ENCODE results near the gene SPG7. TPM values are rescaled to one million over a fixed set of nuclear protein-coding genes. Genes with fewer than 3 reads are reported as not detected.

Gene SPG7
- total and polyA plus RNA-seq, 4 donors = 34.5 to 102 (median 49.5) TPM

- Histone ChIP-seq H3K27ac (ENCODE audit: low read depth in 1 of 2, low read length in 2 of 2) (no peak overlapping the region), H3K4me3 (ENCODE audit: low read depth in 1 of 3, low read length in 3 of 3) (no peak overlapping the region), H3K36me3 (ENCODE audit: control insufficient read depth in 4 of 4, insufficient read depth in 3 of 4, low read depth in 1 of 4, low read length in 3 of 4) (no peaks in the 10 kb centered on the region), H3K9me3 (ENCODE audit: control insufficient read depth in 4 of 4, low read length in 3 of 4) (no peaks in the 10 kb centered on the region), H3K27me3 (ENCODE audit: control insufficient read depth in 4 of 4, insufficient read depth in 4 of 4, low read length in 3 of 4) (no peaks in the 10 kb centered on the region), H3K4me1 (ENCODE audit: control insufficient read depth in 4 of 4, insufficient read depth in 4 of 4, low read length in 3 of 4) (peaks cover 6 to 13% (median 6%) of the 10 kb centered on the region in 4 donors), H3K9ac (ENCODE audit: low read depth in 1 of 2, low read length in 2 of 2) (no peak overlapping the region)
- TF ChIP-seq JUND (IDR thresholded peaks at IDR 0.05) (no peak), SP1 (IDR thresholded peaks at IDR 0.05) (no peak), TAF1 (conservative IDR thresholded peaks at IDR 0.05) (no peak), NR2F2 (IDR thresholded peaks at IDR 0.05) (no peak), RXRA (IDR thresholded peaks at IDR 0.05) (no peak), ATF3 (IDR thresholded peaks at IDR 0.05) (no peak), FOXA1 (IDR thresholded peaks at IDR 0.05) (no peak), FOXA2 (IDR thresholded peaks at IDR 0.05) (no peak), CTCF (IDR thresholded peaks at IDR 0.05; ENCODE audit: low read depth, low read length, missing input control) (no peak), EGR1 (IDR thresholded peaks at IDR 0.05; ENCODE audit: low read depth in 2 of 2) (no peak), ZBTB33 (IDR thresholded peaks at IDR 0.05) (no peak), MAX (IDR thresholded peaks at IDR 0.05) (no peak), HNF4G (IDR thresholded peaks at IDR 0.05) (no peak), HNF4A (conservative IDR thresholded peaks at IDR 0.05) (no peak), RAD21 (IDR thresholded peaks at IDR 0.05) (no peak), GABPA (IDR thresholded peaks at IDR 0.05 in 1 of 2, conservative IDR thresholded peaks at IDR 0.05 in 1 of 2) (no peak), YY1 (IDR thresholded peaks at IDR 0.05) (no peak), REST (IDR thresholded peaks at IDR 0.05) (no peak)
- DNase-seq (ENCODE audit: low spot score) = no peak
- 97% methylated on average over 49 of the region's 49 CpGs for WGBS
These were observed 75.9 kb downstream of the SPG7 start for GRCh38 chr16:89583895-89584644.
